Bronchial epithelial cell (primary cell): ENCODE results near the gene GPR142. TPM values are rescaled to one million over a fixed set of nuclear protein-coding genes. Genes with fewer than 3 reads are reported as not detected.

Experiments used
- DNase-seq: peaks from one replicate; pipeline ENCODE4 v3.0.0-alpha.2; 2010; ENCODE audit warnings: low read depth
- FAIRE-seq: peaks from 2 replicates; lab custom pipeline; 2011; peaks lifted over from hg19 to GRCh38; lab: Jason Lieb, UNC
- H3K27me3 ChIP-seq: 2 replicates; pipeline ENCODE4 v1.5.1; 2011; ENCODE audit warnings: low read length; ENCODE audit not compliant: control insufficient read depth, insufficient read depth
- H3K36me3 ChIP-seq: 2 replicates; pipeline ENCODE4 v1.5.1; 2011; ENCODE audit warnings: low read length; ENCODE audit not compliant: control insufficient read depth, insufficient read depth
- H3K4me3 ChIP-seq: 2 replicates; pipeline ENCODE4 v1.5.1; 2011; ENCODE audit warnings: mild to moderate bottlenecking, low read depth, low read length, control low read depth
- total RNA-seq: library from RNA; depleted of rRNA; stranded (reverse); fragments of >200 nt; gene quantifications from 2 replicates; pipeline ENCODE4 v1.2.1, GENCODE V29; 2014
- TF ChIP-seq, protein P1 (sequence below): IDR thresholded peaks from 2 replicates; pipeline ENCODE4 v1.5.1; 2011; ENCODE audit warnings: mild to moderate bottlenecking, moderate library complexity, low read length, control low read depth, inconsistent platforms; ENCODE audit not compliant: insufficient read depth, severe bottlenecking

GPR142 gene
- total RNA-seq, 1 donor from 2014 or later: not detected

- H3K36me3 ChIP-seq: no peaks in the 10 kb centered on the region
- no peaks in the 10 kb centered on the region for H3K27me3 ChIP-seq
- FAIRE-seq (no peak), DNase-seq (no peak)
- no peak overlapping the region for H3K4me3 ChIP-seq
- TF ChIP-seq, protein P1, sequence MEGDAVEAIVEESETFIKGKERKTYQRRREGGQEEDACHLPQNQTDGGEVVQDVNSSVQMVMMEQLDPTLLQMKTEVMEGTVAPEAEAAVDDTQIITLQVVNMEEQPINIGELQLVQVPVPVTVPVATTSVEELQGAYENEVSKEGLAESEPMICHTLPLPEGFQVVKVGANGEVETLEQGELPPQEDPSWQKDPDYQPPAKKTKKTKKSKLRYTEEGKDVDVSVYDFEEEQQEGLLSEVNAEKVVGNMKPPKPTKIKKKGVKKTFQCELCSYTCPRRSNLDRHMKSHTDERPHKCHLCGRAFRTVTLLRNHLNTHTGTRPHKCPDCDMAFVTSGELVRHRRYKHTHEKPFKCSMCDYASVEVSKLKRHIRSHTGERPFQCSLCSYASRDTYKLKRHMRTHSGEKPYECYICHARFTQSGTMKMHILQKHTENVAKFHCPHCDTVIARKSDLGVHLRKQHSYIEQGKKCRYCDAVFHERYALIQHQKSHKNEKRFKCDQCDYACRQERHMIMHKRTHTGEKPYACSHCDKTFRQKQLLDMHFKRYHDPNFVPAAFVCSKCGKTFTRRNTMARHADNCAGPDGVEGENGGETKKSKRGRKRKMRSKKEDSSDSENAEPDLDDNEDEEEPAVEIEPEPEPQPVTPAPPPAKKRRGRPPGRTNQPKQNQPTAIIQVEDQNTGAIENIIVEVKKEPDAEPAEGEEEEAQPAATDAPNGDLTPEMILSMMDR: no peak
Measured at GRCh38 chr17:74383141-74383540, 15.8 kb downstream of the GPR142 start.

- DNase-seq (no peak), FAIRE-seq (no peak)
- Histone ChIP-seq H3K4me3 (no peak overlapping the region), H3K27me3 (peaks cover 4% of the 10 kb centered on the region), H3K36me3 (no peaks in the 10 kb centered on the region)
- TF ChIP-seq, protein P1: no peak
Measured at GRCh38 chr17:74385201-74385600, 17.9 kb downstream of the GPR142 start.

DNA sequence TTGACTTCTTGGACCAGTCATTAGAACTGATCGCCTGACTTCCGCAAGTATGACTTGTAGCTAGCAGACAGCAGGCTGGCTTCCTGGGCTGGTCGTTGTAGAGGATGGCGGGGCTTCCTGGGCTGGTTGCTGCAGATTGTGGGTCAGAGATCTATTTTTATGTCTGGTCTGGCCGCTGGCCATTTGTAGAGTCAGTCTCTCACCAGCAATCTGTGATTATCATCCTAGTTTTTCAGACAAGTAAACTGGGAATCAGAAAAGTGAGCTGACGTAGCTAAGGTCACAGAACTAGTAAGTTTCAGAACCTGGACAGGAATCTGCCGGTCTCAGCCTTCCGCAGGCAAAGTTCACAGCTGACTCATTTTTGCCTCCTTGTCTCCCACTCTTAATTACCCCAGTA, 19.1 kb downstream of the GPR142 start:
- no peak for DNase-seq
- Histone ChIP-seq H3K27me3 (peaks cover 4% of the 10 kb centered on the region), H3K36me3 (no peaks in the 10 kb centered on the region), H3K4me3 (no peak overlapping the region)
- no peak for FAIRE-seq
- TF ChIP-seq, protein P1: no peak

DNA sequence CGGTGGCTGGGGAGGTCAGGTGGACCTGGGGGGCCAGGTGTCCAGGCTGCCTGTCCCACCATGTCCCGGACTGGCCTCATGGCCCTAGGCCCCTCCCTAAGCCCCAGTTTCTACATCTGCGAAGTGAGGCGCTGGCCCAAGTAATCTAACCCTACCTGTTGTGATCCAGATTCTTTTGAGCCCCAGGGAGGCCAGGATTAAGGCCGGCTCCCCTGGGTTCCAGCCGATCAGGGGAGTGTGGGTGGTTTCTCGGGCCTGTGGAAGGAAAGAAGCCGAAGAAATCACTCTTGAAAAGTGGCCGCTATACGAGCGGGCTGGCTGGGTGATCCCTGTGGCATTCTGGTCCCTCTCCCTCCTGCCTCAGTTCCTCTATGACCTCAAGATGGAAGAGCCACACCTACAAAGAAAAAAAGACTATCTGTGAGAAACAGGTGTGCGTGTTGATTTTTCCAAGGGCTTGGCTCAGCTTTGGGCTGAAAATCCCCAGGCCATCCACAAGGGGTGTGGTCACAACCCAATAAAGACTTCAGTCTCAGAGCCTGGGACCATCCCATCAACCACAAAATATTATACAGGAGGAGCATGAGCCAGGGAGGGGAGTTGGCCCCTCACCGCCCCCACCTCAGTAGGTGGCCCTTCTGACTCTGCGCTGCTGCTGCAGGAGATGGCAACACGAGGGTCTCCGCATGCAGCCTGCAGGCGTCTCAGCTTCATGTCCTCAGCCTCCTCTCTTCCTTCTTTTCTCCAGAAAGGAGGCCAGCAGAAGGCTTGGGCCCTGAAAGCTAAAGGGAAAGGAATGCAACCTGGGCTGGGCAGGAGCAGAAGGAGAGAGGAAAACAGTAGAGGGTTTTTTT, 20.3 kb downstream of the GPR142 start:
- no peak for FAIRE-seq
- Histone ChIP-seq H3K4me3 (no peak overlapping the region), H3K36me3 (no peaks in the 10 kb centered on the region), H3K27me3 (peaks cover 4% of the 10 kb centered on the region)
- no peak for DNase-seq
- TF ChIP-seq, protein P1: no peak

GRCh38 chr17:74389084-74389753, 21.9 kb downstream of the GPR142 start:
- DNase-seq: no peak
- no peak for FAIRE-seq
- TF ChIP-seq, protein P1: no peak

More at GRCh38 chr17:74389084-74389753, 21.9 kb downstream of the GPR142 start:
- Histone ChIP-seq H3K36me3 (no peaks in the 10 kb centered on the region), H3K27me3 (peaks cover 4% of the 10 kb centered on the region), H3K4me3 (no peak overlapping the region)
